AG09309 (cell line): ENCODE measurements around the gene PTPN1.

Experiments
- DNase-seq: peaks from one replicate; pipeline ENCODE4 v3.0.0-alpha.2; 2010; ENCODE audit warnings: low read depth
- H3K4me3 ChIP-seq: 2 replicates; pipeline ENCODE4 v1.5.1; 2011; ENCODE audit warnings: mild to moderate bottlenecking, low read depth, low read length, moderate library complexity; ENCODE audit not compliant: control insufficient read depth
- CTCF ChIP-seq: IDR thresholded peaks from 2 replicates; pipeline ENCODE4 v1.5.1; 2011; ENCODE audit warnings: mild to moderate bottlenecking, low read depth, low read length, inconsistent platforms; ENCODE audit not compliant: insufficient read depth, control insufficient read depth; ENCODE audit errors: missing control alignments

Gene PTPN1

DNA sequence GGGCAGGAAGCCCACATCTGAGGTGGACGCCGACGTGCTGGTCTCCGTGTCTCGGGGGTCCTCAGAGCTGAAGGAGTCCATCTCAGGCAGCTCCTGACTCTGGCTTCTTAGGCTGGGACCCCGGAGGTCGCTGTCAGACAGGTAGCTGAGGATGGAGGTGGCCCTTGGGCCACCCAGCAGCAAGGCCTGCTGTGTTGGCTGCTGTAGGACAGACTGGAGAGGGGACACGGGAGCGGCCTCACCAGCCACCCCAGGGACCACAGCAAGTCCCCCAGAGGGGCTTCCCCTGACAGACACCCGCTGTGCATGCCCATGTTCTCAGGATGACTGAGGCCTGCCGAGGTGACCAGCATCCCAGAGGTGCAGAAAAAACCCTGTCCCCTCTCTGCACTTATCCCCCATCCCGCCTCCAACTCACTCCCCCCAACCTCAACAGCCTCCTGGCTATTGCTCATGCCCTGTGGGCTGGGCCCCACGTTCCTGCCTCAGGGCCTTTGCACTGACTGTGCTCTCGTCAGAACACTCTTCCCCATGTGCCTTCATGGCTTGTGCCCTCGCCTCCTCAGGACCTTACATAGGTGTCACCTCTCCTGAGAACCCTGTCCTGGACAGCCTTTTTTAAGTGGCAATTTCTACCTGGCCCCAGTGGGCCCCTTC lies 92.4 kb downstream of the PTPN1 start:
- DNase-seq: no peak
- no peak for TF ChIP-seq CTCF
- H3K4me3 ChIP-seq: no peak overlapping the region

- TF ChIP-seq CTCF: no peak
- no peak for DNase-seq
- H3K4me3 ChIP-seq: no peak overlapping the region
Measured at GRCh38 chr20:50604451-50604850, 94.3 kb downstream of the PTPN1 start.

GRCh38 chr20:50605136-50605535 lies 95.0 kb downstream of the PTPN1 start:
- TF ChIP-seq CTCF: no peak
- no peak overlapping the region for H3K4me3 ChIP-seq
- no peak for DNase-seq

DNA sequence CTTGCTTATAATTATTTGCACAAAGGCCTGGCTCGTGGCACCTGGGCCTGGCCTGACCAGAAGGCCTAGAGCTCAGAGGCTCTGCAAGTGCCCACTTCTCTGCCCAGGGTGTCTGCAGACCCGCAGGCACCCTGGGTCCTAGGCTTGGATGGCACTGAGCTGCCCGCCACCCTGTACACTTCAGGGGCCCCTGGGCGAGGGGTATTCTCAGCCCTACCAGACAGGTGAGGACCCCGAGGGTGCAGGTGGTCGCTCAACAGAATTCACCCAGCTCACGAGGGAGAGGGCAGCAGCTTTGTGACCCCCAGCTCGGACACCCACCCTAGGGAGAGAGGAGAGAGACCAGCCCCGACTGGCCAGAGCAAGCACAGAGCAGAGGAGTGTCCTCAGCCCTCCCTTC lies 97.3 kb downstream of the PTPN1 start:
- no peak for DNase-seq
- no peak for TF ChIP-seq CTCF
- no peak overlapping the region for H3K4me3 ChIP-seq

DNA sequence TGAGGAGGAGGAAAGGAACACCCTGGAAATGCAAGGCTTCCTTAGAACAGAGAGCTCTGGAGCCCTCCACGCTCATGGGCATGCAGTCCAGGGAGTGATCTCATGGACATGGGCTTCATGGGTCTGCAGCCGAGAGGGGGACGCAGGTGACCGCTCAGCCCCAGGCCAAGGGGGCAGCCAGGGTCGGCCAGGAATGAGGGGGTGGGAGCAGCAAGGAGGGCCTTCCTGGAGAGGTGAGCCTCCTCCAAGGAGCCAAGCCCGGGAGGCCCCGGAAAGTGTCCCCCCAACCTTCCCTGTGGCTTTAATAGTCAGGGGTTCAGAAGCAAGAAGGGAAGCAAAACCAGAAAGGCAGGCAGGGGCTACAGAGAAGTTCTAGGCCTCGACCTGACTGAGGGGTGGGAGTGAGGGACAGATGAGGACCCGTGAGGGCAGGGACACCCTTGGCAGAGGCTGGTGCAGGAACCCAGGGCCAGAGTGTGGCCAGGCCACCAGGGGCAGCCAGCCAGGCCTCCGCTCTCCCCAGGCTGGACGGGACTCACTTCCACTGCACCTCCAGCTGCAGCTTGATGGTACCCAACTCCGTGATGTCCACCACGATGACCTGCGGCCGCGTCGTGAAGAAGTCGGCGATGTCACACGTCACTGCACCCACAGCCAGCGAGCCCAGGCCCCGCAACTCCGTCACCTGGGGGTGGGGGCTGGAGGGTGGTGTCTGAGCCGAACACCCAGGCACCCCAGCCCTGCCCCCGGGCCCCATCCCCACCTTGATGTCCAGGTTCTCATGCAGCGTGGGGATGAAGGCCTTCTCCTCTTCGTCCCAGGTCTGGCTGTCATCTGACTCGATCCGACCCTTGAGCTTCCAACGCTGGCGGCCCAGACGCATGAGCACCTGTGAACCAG lies 97.9 kb downstream of the PTPN1 start:
- no peak for DNase-seq
- no peak overlapping the region for H3K4me3 ChIP-seq
- TF ChIP-seq CTCF: no peak

DNA sequence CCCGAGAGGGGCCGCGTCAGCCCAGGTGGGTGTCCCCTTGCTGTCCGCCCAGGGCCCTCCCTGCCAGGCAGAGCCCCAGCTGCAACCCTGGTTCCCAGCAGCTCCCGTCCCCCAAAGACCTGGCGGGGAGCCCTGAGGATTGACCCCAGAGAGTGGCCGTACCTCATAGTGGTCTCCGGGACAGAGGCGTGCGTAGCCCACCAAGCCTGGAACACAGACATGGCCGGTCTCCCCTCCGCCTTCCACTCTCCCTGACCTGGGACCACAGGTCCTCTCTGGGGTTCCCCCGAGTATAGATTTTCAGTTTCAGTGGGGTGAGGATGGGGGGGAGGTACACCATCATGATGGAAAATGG lies 98.5 kb downstream of the PTPN1 start:
- no peak for DNase-seq
- no peak overlapping the region for H3K4me3 ChIP-seq
- TF ChIP-seq CTCF: no peak
